ENCODE data around the gene ABHD4.

DNA sequence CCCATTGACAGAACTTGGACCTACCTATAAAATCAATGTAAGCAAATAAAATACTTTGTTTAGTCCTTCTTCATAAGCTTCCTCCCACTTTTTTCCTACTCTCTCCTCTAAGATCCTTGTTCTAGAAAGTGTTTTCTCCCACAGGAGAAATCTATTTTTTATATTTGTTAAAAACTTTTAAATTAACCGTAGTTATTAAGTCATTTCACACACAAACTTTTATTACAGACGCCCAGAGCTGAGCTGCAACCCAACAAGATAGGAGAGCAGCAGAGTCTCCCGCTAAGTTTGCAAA is 36.8 kb upstream of the ABHD4 start:
- TF ChIP-seq, protein P1, sequence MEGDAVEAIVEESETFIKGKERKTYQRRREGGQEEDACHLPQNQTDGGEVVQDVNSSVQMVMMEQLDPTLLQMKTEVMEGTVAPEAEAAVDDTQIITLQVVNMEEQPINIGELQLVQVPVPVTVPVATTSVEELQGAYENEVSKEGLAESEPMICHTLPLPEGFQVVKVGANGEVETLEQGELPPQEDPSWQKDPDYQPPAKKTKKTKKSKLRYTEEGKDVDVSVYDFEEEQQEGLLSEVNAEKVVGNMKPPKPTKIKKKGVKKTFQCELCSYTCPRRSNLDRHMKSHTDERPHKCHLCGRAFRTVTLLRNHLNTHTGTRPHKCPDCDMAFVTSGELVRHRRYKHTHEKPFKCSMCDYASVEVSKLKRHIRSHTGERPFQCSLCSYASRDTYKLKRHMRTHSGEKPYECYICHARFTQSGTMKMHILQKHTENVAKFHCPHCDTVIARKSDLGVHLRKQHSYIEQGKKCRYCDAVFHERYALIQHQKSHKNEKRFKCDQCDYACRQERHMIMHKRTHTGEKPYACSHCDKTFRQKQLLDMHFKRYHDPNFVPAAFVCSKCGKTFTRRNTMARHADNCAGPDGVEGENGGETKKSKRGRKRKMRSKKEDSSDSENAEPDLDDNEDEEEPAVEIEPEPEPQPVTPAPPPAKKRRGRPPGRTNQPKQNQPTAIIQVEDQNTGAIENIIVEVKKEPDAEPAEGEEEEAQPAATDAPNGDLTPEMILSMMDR (IDR thresholded peaks at IDR 0.05) = no peak
- no peak for TF ChIP-seq POLR2A (IDR thresholded peaks at IDR 0.05)
